CD4-positive, alpha-beta T cell treated with Interferon alpha-2 for 1 hour (primary cell): ENCODE measurements around the gene MT1F.
"Not testable (repeated sequence)": the region's sequence is repeated elsewhere in the genome, so short reads cannot be mapped to it uniquely, and the experiment has no call there.

ENCODE experiments used
- DNase-seq, 2 donors: peaks; one replicate each; pipeline ENCODE4 v3.0.0-alpha.2; 2020 to 2022

Gene MT1F

GRCh38 chr16:56645838-56646237, 11.9 kb upstream of the MT1F start:
- DNase-seq: no peak

DNA sequence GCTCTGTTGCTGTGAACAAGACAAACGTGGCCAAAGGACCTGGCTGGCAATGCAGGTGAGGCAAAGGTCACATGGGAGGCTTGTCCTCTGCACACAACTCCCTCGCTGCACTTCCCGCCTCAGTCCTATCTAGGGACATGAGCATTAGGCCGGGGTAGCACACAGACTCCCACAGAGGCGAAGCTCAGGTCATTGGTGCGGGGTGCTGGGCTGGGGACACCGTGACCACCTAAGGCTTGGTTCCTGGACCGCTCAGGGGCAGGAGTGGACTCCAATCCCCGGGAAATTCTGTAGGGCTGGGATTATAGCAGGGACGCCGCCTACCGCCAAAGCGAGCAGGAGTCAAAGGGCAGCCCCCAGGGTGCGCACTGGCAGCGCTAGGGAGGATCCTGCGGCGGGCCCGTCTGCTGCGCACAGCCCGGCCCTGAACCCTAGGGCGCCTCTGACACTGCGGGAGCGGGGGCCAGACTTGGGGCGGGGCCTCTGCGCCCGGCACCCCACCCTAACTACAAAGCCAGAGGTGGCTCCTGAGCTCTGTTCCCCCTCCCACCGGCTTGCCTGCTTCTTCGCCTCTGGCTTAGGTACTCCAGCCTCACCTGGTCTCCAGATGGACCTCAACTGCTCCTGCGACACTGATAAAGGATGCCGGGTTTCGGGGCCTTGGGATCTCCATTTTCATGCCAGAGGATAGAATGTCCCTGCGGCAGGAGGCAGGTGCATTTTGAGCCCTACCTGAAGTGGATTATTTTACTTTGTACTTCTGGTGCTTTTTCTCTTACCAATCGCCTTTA, 9.9 kb upstream of the MT1F start:
- DNase-seq: no peak

GRCh38 chr16:56649271-56649670, 8.5 kb upstream of the MT1F start:
- no peak for DNase-seq

GRCh38 chr16:56649820-56650219, 7.9 kb upstream of the MT1F start:
- DNase-seq: no peak

DNA sequence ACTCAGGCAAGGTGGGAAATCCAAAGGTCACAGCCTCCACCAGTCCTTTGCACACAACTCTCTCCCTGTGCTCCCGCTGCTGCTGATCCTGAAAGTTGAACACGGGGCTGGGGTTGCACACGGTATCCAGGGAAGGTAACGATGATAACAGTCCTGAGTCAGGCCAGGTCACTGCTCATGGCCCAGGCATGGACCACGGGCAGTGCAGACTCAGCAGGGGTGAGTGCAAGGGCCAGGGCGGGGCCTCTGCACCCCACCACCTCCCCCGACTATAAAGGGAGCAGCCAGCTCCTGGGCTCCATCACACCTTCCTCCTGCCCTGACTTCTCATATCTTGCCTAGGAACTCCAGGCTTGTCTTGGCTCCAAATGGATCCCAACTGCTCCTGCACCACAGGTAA, 6.2 kb upstream of the MT1F start, which contains the start of gene MT1B:
TSS of gene MT1B (plus strand) at position 301 of the 400 bp plus-strand sequence. CDS start at position 369, 68 bp downstream.
- no peak for DNase-seq

- DNase-seq: no peak
These were observed 5.2 kb upstream of the MT1F start for GRCh38 chr16:56652600-56652999.

DNA sequence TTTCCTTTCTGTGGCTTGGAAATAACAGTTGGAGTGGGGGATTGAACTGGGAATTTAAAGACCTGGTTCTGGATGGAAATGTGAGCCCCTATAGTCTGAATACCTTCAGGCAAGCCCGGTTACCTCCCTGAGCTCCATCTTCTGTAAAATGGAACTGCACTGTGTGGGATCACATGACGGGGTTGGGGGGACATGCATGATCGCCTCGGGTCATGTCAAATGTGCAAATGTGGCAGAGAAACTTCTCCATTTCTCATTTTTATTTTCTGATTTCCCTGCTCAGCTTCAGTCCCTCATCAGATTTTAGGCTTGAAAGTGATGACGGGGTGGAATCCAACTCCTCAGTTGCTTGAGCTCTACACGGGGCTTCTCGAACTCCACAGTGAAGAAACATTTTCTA, 4.5 kb upstream of the MT1F start:
- no peak for DNase-seq

- DNase-seq: no peak
These were observed 642 bp downstream of the MT1F start for GRCh38 chr16:56658327-56658875.

- peak in 1 of 2 donors; percentile 29 for DNase-seq
These were observed 4.9 kb downstream of the MT1F start for GRCh38 chr16:56662357-56663354.

DNA sequence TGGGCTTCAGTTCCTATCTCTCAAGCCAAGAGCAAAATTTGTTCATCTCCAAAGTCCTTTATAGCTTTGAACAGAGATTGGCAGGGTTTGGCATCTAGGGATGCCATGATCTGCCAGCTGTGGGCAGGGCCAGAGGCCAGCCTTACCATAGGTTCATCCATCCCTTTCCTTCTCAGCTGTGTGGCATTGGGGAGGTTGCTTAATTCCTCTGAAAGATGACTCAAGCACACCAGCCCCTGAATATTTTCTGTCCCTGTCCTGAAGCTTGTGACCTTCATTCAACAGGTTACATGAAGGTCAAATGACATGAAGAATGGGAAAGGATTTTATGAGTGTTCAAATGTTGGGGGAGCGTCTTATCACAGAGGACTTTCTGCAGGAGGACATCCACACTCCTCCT, 6.7 kb downstream of the MT1F start:
- DNase-seq: no peak

DNA sequence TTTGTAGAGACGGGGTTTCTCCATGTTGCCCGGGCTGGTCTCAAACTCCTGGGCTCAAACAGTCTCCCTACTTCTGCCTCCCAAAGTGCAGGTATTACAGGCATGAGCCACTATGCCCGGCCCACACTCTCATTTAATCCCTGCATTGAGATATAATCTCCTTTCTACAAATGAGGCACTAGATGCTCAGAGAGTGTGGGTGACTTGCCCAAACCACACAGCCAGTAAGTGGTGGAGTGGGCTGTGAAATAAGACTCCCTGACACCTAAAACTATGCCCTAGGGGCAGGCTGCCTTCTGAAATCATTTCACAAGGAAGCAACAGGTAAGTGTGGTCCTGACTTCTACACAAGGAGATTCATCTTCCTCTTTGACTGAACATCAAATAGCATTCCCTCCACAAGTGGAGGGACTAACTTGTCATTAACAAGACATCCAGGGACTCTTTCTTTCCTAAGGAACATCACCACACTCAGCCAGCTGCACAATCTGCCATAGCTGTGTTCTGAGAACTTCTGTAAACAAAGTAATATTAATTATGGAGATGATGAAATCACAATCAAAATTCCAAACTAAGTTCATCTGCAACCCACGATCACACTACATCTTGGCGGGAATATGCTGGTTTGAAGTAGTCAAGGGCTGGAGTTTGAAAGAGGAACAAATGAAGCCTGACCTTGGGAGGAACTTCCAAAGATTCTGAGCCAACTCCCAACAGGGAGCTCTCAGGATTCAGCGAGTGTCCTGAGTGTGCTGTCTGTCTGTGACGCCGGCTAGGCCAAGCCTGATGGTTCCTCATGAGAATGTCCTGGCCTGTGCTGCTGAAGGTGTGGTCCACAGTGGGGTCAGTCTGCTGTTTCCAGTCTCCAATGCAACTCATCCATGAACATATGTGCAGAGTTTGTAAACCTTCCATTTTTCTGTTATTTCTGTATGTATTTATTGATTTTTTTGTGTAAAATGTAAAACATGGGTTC, 7.8 kb downstream of the MT1F start:
- DNase-seq: not testable (repeated sequence)

GRCh38 chr16:56667581-56668571, 10.1 kb downstream of the MT1F start, which contains the start of gene MT1G:
Gene MT1G (minus strand): TSS chr16:56668065. CDS start chr16:56667993, 72 bp downstream.
- DNase-seq: peak in 1 of 2 donors; percentile 17

DNA sequence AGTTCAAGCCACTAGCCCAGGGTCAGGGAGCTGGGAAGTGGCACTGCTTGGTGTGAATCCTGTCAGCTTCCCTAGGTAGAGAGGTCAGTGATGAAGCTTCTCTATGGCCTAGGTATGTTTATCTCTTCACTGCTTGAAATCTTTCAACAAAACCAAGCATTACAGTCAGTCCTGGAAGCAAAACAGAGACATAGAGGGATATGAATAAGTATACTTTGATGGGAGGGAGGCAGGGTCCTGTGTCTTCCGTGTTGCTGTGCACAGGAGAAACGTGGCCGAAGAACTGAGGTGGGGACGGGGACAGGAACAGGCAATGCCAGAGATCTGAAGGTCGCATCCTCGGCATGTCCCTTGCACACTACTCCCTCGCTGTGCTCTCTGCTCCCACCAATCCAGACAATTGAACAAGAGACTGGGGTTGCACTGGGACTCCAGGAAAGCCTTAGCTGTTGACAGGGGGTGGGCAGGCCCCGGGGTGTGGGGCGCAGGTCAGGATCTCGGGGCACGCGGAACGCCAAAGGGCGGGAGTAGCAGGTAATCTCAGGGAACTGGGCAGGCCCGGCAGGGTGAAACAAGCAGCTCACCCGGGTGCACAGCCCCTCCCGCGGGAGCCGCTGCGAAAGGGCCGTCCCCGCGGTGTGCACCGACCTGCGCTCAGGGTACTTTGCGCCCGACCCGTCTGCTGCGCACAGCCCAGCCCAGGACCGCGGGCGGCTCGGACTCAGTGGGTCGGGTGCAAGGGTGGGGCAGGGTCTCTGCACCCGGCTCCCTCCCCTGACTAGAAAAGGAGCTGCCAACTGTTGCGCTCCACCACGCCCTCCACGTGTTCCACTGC, 11.5 kb downstream of the MT1F start, which contains the start of gene MT1H:
TSS of gene MT1H (plus strand) at position 810 of the 835 bp plus-strand sequence. CDS start 71 bp downstream, outside the sequence.
- DNase-seq: no peak

DNA sequence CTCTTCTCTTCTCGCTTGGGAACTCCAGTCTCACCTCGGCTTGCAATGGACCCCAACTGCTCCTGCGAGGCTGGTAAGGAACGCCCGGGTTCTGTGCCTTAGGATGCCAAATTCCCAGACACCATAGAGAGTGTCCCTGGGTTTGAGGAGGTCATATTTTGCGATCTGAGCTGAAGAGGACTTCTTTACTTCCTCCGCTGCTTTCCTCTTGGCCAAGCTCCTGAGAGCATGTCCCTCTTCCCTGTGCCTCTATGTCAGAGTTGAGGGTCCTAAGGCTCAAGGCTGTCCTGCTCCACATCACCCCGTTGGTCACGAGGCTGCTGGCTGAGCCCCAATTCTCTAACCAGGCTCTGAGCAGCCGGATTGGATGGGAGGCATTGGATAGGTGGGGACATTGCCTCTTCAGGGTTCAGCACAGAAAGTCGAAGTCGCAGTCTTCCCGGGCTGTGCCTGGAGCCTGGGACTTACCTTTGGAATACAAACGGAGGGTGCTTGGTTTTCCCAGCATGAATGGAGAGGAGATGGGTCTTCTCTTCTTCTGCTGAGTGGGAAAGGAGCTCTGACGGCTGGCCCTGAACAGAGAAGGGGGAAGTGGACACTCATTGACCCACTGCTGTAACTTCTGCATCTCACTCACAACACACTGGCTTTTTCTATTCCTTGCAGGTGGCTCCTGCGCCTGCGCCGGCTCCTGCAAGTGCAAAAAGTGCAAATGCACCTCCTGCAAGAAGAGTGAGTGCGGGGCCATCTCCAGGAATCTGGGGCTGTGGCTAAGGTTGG, 12.3 kb downstream of the MT1F start:
- no peak for DNase-seq

GRCh38 chr16:56670620-56670934, 12.8 kb downstream of the MT1F start:
- DNase-seq: no peak

DNA sequence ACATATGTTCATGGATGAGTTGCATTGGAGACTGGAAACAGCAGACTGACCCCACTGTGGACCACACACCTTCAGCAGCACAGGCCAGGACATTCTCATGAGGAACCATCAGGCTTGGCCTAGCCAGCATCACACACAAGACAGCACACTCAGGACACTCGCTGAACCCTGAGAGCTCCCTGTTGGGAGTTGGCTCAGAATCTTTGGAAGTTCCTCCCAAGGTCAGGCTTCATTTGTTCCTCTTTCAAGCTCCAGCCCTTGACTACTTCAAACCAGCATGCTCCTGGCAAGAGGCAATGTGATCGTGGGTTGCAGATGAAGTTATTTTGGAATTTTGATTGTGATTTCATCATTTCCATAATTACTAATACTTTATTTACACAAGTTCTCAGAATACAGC, 13.9 kb downstream of the MT1F start:
- not testable (repeated sequence) for DNase-seq

DNA sequence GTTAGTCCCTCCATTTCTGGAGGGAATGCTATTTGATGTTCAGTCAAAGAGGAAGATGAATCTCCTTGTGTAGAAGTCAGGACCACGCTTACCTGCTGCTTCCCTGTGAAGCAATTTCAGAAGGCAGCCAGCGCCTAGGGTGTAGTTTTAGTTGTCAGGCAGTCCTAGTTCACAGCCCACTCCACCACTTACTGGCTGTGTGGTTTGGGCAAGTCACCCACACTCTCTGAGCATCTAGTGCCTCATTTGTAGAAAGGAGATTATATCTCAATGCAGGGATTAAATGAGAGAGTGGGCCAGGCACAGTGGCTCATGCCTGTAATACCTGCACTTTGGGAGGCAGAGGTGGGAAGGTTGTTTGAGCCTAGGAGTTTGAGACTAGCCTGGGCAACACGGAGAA, 14.4 kb downstream of the MT1F start:
- DNase-seq: not testable (repeated sequence)

DNA sequence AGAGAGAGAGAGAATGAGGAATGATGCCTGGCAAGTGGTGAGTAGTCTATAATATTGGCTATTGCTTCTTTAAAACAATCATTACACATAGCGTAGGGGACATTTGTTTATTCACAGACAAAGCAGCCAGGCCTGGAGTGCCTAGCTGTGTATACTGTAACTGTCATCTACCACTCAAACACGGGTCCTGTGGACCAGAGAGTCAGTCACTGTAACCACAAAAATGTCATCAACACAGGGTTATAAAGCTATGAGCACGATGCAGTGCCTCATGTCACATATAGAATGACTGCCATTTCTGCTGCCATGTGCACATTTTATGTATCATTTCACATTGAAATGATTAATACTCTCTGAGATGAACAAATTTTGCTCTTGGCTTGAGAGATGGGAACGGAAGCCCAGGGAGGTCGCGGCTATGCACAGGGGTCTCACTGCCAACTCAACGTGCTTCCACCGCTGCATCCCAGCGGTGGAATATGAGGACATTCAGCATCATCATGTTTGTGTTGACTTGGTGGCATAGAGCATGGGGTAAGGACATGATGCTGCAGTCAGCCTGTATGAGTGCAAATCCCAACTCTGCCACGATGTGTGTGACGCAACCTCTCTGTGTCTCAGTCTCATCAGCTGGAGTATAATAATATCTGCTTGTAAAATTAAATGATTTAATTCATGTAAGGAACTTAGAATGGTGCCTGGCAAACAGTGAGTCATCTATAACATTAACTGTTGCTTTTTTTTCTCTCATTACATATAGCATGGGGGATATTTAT, 15.2 kb downstream of the MT1F start:
- DNase-seq: no peak
